Iris pigment epithelial cell (primary cell): Measurements from ENCODE around the gene PTAR1.

Experiments
- DNase-seq: peaks from one replicate; pipeline ENCODE4 v3.0.0-alpha.2; 2011; ENCODE audit warnings: low read depth

The PTAR1 gene

DNA sequence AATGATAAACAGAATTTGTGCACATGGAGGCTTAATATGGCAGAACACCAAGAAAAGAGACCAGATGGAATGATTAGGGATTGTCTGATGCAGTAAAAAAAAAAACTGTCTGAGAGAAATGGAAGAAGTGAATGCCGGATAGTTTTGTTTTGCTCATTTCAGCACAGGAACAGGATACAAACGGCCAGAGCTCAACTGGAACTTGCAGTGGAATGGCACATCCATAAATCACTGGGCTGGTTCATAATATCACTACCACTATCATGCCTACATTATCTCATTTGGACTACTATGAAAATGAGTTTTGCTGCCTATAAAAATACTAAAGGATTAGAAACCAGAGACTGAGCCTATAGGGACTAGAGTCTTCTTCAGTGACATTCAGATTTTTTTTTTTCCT lies 9.7 kb downstream of the PTAR1 start:
- DNase-seq: no peak

- DNase-seq: no peak
These were observed 11.5 kb downstream of the PTAR1 start for GRCh38 chr9:69748304-69748703.

DNA sequence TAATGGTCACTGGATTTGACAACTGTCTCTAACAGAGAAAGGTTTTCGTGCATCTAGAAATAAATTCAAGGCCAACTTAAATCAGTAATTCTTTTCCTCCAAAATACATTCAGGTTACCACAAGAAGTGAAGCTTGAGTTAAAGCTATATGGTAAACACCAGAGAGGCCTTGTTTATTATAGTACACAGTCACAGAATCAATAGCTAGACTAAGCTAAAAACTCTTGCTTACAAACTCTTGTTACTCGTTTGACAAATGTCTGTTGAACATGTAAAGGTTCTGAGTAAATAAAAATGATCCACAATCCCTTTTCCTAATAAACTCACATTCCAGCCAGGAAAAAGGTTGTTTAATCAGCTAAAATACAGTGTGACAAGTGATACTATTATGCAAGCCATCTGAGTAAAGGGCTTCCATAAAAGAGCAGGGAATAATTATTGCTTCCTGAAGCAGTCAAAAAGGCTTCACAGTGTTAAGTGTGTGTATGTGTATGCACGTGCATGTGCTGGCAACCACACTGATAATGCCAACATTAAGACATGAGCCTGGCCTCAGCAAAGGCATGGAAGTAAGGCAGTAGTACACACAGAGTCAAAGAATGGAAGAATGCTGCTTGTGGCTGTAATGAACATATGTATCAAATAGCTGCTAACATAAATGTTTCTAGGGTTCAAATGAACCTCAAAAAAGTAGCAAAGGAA lies 12.8 kb downstream of the PTAR1 start:
- DNase-seq: no peak

- no peak for DNase-seq
These were observed 13.9 kb downstream of the PTAR1 start for GRCh38 chr9:69745716-69746437.

DNA sequence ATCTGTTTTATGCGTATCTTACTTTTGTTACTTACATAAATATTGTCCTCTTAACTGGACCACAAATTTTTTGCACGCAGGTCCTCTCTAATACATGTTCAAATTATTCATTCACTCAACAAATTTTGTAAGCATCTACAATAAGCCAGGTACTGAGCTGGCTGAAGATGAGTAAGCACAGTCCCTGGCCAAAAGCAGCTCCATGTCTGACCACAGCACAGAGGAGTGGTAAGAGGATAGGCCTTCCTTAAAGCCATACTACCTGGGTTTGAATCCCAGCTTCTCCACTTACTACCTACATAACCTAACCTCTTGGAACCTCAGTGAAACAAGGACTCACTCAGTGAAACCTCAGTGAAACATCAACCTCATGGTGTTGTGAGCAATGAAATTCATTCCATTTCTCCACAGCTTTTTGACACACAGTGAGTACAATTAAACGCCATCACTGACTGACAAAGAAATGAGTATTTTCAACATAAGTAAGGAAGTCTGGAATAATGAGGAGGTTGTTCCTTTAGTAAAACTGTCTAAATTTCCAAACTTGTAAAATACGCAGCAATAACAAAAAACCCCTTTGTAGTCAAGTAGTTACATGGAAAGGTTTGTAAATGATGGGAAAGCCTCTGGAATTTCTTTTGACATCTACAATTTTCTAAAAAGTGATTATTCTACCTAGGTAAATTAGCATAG lies 15.0 kb downstream of the PTAR1 start:
- DNase-seq: peak; percentile 45

DNA sequence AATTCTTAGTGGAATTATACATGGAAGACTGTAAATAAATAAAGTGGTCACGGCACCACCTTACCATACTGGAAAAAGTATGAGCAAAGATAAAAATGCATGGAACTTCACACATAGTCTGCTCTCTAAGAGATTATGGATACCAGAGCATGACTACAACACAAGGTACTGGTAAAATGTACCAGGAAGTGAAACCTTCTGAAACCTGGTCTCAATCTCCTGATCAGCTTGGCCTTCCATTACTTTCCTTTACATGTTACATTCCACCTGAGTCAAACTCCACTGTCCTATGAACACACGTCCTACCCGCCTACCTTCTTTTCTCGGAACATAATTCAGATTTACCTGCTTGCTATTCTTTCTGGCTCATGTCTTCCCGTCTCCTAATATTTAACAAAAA lies 15.9 kb downstream of the PTAR1 start:
- DNase-seq: no peak

GRCh38 chr9:69740872-69741505 lies 18.8 kb downstream of the PTAR1 start:
- no peak for DNase-seq

DNA sequence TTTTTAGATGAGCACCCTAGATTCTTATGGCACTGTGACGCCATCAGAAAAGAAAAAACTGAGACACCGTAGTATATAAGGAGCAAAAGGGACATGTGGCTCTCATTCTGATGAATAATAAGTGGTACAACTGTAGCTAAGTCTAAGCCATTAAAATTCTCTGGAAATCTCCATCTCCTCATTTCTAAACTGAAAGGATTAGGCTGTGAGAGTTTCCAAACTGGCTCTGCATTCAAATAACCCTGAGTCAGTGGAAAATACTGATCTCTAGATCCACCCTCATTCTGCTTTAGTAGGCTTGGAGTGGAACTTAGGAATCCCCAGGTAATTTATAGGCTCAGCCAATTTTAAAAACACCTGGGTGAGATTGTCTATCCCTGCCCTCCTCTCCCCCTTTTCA lies 28.5 kb downstream of the PTAR1 start:
- DNase-seq: no peak

DNA sequence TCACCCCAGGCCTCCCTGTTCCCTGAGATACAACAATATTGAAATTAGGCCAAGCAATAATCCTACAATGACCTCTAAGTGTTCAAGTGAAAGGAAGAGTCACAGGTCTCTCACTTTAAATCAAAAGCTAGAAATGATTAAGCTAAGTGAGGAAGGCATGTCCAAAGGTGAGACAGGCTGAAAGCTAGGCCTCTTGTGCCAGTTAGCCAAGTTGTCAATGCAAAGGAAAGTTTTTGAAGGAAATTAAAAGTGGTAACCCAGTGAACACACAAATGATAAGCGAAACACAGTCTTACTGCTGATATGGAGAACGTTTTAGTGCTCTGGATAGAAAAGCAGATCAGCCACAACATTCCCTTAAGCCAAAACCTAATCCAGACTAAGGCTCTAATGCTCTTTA lies 39.8 kb downstream of the PTAR1 start:
- DNase-seq: no peak

GRCh38 chr9:69719367-69719766 lies 40.4 kb downstream of the PTAR1 start:
- peak; percentile 85 for DNase-seq

- DNase-seq: no peak
These were observed 41.6 kb downstream of the PTAR1 start for GRCh38 chr9:69718218-69718617.

GRCh38 chr9:69715825-69716224 lies 44.0 kb downstream of the PTAR1 start:
- no peak for DNase-seq

- DNase-seq: no peak
These were observed 44.7 kb downstream of the PTAR1 start for GRCh38 chr9:69715096-69715495.

DNA sequence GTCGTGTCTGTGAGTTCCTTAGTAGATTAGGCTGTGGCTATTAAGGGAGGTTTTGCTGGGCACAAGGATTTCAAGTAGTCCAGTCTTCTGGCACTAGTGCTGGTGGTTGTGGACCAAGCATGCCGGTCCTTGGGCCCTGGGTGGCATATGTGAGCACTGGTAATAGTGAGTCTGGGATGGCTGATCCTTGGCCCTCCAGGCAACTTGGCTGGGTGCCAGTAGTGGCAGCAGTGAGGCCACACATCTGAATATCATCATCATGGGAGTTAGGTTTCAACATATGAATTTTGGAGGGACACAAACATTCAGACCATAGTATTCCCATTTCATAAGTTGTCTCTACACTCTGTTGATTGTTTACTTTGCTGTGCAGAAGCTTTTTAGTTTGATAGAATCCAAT lies 62.3 kb downstream of the PTAR1 start:
- no peak for DNase-seq

- DNase-seq: no peak
These were observed 63.0 kb downstream of the PTAR1 start for GRCh38 chr9:69696802-69697201.

DNA sequence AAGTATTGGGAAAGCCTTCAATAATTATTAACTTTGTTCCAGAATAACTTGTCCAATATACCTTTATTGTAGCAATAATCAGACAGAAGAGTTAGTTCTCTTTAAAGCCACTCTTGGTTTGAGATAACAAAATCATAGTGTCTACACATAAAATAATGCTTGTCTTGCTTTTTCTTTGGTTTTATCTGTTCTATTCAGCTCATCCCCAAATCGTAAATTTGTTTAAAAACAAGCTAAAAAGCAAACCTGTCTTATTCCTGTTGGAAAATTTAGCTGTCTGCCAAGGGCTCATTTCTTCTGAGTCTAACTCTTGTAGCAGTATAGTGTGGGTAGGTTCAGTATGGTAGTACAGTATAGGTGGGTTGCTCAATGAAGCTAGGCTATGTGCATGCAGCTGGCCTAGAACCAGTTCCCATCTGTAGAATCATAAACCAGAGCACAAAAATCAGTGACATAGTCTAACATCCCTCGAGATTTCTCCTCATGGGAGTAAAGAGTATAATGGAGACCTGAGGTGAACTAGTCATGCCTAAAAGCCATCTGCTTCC lies 69.7 kb downstream of the PTAR1 start:
- no peak for DNase-seq

- no peak for DNase-seq
These were observed 75.9 kb downstream of the PTAR1 start for GRCh38 chr9:69683927-69684326.

DNA sequence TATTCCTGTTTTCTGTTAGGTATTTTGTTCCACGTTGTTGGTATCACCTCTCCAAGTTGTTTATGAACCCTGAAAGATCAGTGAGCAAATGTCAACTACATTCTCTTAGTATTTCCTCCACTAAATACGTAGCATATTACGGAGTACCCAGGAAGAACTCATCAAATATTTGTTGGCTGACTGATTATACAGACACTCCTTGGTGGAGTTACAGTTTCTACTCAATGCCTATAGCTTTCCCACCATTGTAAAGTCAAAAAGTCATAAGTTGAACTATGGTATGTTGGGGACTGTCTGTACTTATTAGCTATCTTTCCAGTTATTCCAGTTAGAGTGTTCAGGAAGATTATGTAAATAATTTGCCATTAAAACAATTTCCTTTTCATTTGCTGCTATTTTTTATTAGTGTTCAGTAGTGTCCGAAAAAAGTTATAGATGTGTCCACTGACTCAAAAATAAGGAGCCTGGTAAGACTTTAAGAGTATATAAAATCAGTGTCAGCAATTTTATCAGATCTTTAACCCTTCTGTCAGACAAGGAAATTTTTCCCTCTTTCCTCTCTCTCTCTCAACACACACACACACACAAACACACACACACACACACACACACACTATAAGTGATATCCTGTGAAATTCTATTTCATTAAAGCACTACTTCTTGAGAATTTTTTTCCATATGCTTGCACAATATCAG lies 80.8 kb downstream of the PTAR1 start:
- DNase-seq: peak; percentile 36

GRCh38 chr9:69677931-69678330 lies 81.9 kb downstream of the PTAR1 start:
- no peak for DNase-seq

DNA sequence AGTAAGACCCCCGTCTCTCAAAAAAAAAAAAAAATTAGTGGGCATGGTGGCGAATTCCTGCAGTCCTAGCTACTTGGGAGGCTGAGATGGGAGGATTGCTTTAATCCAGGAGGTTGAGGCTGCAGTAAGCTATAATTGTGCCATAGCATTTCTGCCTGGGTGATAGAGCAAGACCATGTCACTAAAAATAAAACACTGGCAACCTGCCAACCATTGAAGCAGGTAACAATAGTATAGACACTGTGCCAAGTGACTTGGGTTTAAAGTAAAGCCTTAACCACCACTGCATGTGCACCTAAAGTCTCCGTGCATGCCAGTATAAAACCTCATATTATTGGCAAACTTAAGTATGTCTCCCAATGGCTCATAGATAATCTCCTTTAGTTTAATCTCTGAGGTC lies 84.2 kb downstream of the PTAR1 start:
- DNase-seq: no peak

GRCh38 chr9:69674716-69675438 lies 84.9 kb downstream of the PTAR1 start:
- peak; percentile 89 for DNase-seq
